Measurements from ENCODE around the gene SYNJ2. TPM values are rescaled to one million over a fixed set of nuclear protein-coding genes. Genes with fewer than 3 reads are reported as not detected.

Gene SYNJ2
- total and polyA plus RNA-seq, 7 donors = 2.6 to 30.2 (median 6.1) TPM

- Histone ChIP-seq H3K9me3 (no peaks in the 10 kb centered on the region), H3K4me1 (no peaks in the 10 kb centered on the region), H3K27me3 (ENCODE audit: insufficient read depth in 3 of 3, low read length in 2 of 3) (no peaks in the 10 kb centered on the region), H3K27ac (no peak overlapping the region), H3K36me3 (ENCODE audit: insufficient read depth in 1 of 2, low read depth in 1 of 2) (peaks cover 0 to 32% of the 10 kb centered on the region in 2 donors), H3K4me3 (no peak overlapping the region)
- DNase-seq = no peak
- no peak for ATAC-seq
- TF ChIP-seq CTCF (IDR thresholded peaks at IDR 0.05) = no peak
- 54 to 69% (median 58%) methylated on average over 1 of the region's 1 CpG for WGBS, 3 donors
- intact Hi-C loops (cut with DNase I) = no loop called here
These were observed 150.3 kb downstream of the SYNJ2 start for GRCh38 chr6:158131926-158132325.

- peak; percentile 63 to 71 (median 67) for ATAC-seq
- no peak for DNase-seq
- no peak for TF ChIP-seq CTCF (IDR thresholded peaks at IDR 0.05)
- intact Hi-C loops (cut with DNase I) = no loop called here
- no peaks in the 10 kb centered on the region for H3K27me3 ChIP-seq (ENCODE audit: insufficient read depth in 3 of 3, low read length in 2 of 3)
- no peak overlapping the region for H3K27ac ChIP-seq
- no peaks in the 10 kb centered on the region for H3K4me1 ChIP-seq
- peaks cover 5 to 54% of the 10 kb centered on the region in 2 donors for H3K36me3 ChIP-seq (ENCODE audit: insufficient read depth in 1 of 2, low read depth in 1 of 2)
- H3K4me3 ChIP-seq = no peak overlapping the region
- H3K9me3 ChIP-seq = no peaks in the 10 kb centered on the region
These were observed 161.1 kb downstream of the SYNJ2 start for GRCh38 chr6:158142789-158143188.

GRCh38 chr6:158143700-158144099, 162.0 kb downstream of the SYNJ2 start:
- ATAC-seq (no peak), DNase-seq (no peak)
- Histone ChIP-seq H3K27ac (no peak overlapping the region), H3K4me3 (no peak overlapping the region), H3K36me3 (ENCODE audit: insufficient read depth in 1 of 2, low read depth in 1 of 2) (peaks cover 5 to 60% of the 10 kb centered on the region in 2 donors), H3K9me3 (no peaks in the 10 kb centered on the region), H3K27me3 (ENCODE audit: insufficient read depth in 3 of 3, low read length in 2 of 3) (no peaks in the 10 kb centered on the region), H3K4me1 (no peaks in the 10 kb centered on the region)
- no peak for TF ChIP-seq CTCF (IDR thresholded peaks at IDR 0.05)
- WGBS, 3 donors = 50 to 60% (median 59%) methylated on average over 1 of the region's 1 CpG
- intact Hi-C loops (cut with DNase I) = no loop called here

Other genes with a start within 250 kb of the SYNJ2 start
- gene SNX9, start 158.6 kb upstream of the SYNJ2 start, total RNA-seq = 10 to 100 TPM; 23.4 to 30.7 (median 29.4) TPM
- gene SNX9, start 158.6 kb upstream of the SYNJ2 start, polyA plus RNA-seq = 10 to 100 TPM; 18.4 to 26.5 (median 18.9) TPM
- gene SERAC1, start 186.4 kb downstream of the SYNJ2 start, total RNA-seq = 10 to 100 TPM in 1 of 4 donors, 1 to 10 TPM in 3; 6.4 to 11.0 (median 8.1) TPM
- 1 to 10 TPM; 3.9 to 6.5 (median 5.3) TPM for gene SERAC1, start 186.4 kb downstream of the SYNJ2 start, polyA plus RNA-seq
- gene GTF2H5, start 186.5 kb downstream of the SYNJ2 start, total RNA-seq = 10 to 100 TPM; 22.4 to 36.4 (median 29.0) TPM
- gene GTF2H5, start 186.5 kb downstream of the SYNJ2 start, polyA plus RNA-seq = 1 to 10 TPM; 7.1 to 7.7 (median 7.6) TPM